Sigmoid colon (tissue), 7 donors: ENCODE measurements around the gene PAQR4. TPM values are rescaled to one million over a fixed set of nuclear protein-coding genes. Genes with fewer than 3 reads are reported as not detected.

Source experiments
- DNase-seq: peaks from one replicate; pipeline ENCODE4 v3.0.0-alpha.2; 2019
- H3K27ac ChIP-seq, 4 donors: fragments of 200-600 bp; sonication (generic); one replicate each; pipeline ENCODE4 v1.5.1; 2016 to 2019; ENCODE audit warnings: mild to moderate bottlenecking in 1 of 4
- H3K27me3 ChIP-seq, 3 donors: fragments of 200-600 bp; sonication (generic); one replicate each; pipeline ENCODE4 v1.5.1; 2019; ENCODE audit warnings: mild to moderate bottlenecking in 1 of 3
- H3K36me3 ChIP-seq, 4 donors: fragments of 200-600 bp; sonication (generic); one replicate each; pipeline ENCODE4 v1.5.1; 2016 to 2019
- H3K4me1 ChIP-seq, 4 donors: fragments of 200-600 bp; sonication (generic); one replicate each; pipeline ENCODE4 v1.5.1; 2017 to 2019
- H3K4me3 ChIP-seq, 4 donors: fragments of 200-600 bp; sonication (generic); one replicate each; pipeline ENCODE4 v1.5.1; 2017 to 2019; ENCODE audit warnings: mild to moderate bottlenecking in 2 of 4, moderate library complexity in 1 of 4
- H3K9me3 ChIP-seq, 4 donors: fragments of 200-600 bp in 3 of 4; sonication (generic) in 3 of 4; one replicate each; pipeline versions ENCODE4 v1.5.1 to v1.6.1; 2013 to 2019
- EP300 ChIP-seq, 4 donors: sonication (generic); formaldehyde crosslinking; IDR thresholded peaks; one replicate each; pipeline ENCODE4 v1.6.1; 2017; ENCODE audit warnings: antibody characterized with exemption in 4 of 4
- POLR2A ChIP-seq, 2 donors: fragments of 450-650 bp; IDR thresholded peaks; one replicate each; pipeline ENCODE4 v1.6.1; 2016; ENCODE audit warnings: antibody characterized with exemption in 2 of 2, mild to moderate bottlenecking in 2 of 2, moderate library complexity in 2 of 2
- POLR2AphosphoS5 ChIP-seq, 4 donors: sonication (generic); formaldehyde crosslinking; IDR thresholded peaks; one replicate each; pipeline ENCODE4 v1.6.1; 2017; ENCODE audit warnings: antibody characterized with exemption in 4 of 4
- WGBS, 2 donors: extraction: QIAGEN DNeasy Blood & Tissue Kit; methylation state at CpG; one replicate each; pipeline ENCODE4 v1.1.7; 2013; 5-methylcytosine and 5-hydroxymethylcytosine counted together
- intact Hi-C: fragments of 100-400 bp; cut with DNase I; formaldehyde crosslinking; loops from one replicate; pipeline ENCODE4 v1.15.1; 2023
- polyA plus RNA-seq, 3 donors: library from polyadenylated mRNA; stranded (reverse); fragments of 200-250 nt; gene quantifications; one replicate each; pipeline ENCODE4 v1.2.3, GENCODE V29; 2013
- total RNA-seq, 4 donors: library from RNA; depleted of rRNA; stranded (reverse); fragments of >200 nt; gene quantifications; one replicate each; pipeline ENCODE4 v1.1.0, GENCODE V29; 2016
- TF ChIP-seq, protein P1 (sequence below), 4 experiments: fragments of 450-650 bp in 3 of 4; fragments of 200-600 bp in 1 of 4; IDR thresholded peaks; one replicate each; pipeline ENCODE4 v1.5.1; 2016 to 2019; ENCODE audit warnings: antibody characterized with exemption in 4 of 4, mild to moderate bottlenecking in 3 of 4, moderate library complexity in 2 of 4
- donor health status: healthy with polysubstance abuse.
- donor health status: Bipolar disorder and iron deficiency.
- donor health status: healthy.

Gene PAQR4
- total and polyA plus RNA-seq, 7 donors = 0.83 to 22.1 (median 3.6) TPM

- no peaks in the 10 kb centered on the region for H3K36me3 ChIP-seq
- peaks cover 34 to 93% (median 80%) of the 10 kb centered on the region in 3 donors for H3K27me3 ChIP-seq
- H3K4me1 ChIP-seq = peaks cover 0 to 29% (median 27%) of the 10 kb centered on the region in 4 donors
- intact Hi-C loops = no loop called here
- no peak overlapping the region for H3K4me3 ChIP-seq
- H3K27ac ChIP-seq = no peak overlapping the region
- TF ChIP-seq, protein P1, sequence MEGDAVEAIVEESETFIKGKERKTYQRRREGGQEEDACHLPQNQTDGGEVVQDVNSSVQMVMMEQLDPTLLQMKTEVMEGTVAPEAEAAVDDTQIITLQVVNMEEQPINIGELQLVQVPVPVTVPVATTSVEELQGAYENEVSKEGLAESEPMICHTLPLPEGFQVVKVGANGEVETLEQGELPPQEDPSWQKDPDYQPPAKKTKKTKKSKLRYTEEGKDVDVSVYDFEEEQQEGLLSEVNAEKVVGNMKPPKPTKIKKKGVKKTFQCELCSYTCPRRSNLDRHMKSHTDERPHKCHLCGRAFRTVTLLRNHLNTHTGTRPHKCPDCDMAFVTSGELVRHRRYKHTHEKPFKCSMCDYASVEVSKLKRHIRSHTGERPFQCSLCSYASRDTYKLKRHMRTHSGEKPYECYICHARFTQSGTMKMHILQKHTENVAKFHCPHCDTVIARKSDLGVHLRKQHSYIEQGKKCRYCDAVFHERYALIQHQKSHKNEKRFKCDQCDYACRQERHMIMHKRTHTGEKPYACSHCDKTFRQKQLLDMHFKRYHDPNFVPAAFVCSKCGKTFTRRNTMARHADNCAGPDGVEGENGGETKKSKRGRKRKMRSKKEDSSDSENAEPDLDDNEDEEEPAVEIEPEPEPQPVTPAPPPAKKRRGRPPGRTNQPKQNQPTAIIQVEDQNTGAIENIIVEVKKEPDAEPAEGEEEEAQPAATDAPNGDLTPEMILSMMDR (IDR thresholded peaks at IDR 0.05) = no peak
- TF ChIP-seq EP300 (IDR thresholded peaks at IDR 0.05) = no peak
- no peak for TF ChIP-seq POLR2AphosphoS5 (IDR thresholded peaks at IDR 0.05)
- TF ChIP-seq POLR2A (IDR thresholded peaks at IDR 0.05) = no peak
- DNase-seq = no peak
- H3K9me3 ChIP-seq = no peaks in the 10 kb centered on the region
- WGBS, 2 donors = 39 to 70% methylated on average over 17 of the region's 17 CpGs
Measured at GRCh38 chr16:2960183-2961010, 8.8 kb upstream of the PAQR4 start.

DNA sequence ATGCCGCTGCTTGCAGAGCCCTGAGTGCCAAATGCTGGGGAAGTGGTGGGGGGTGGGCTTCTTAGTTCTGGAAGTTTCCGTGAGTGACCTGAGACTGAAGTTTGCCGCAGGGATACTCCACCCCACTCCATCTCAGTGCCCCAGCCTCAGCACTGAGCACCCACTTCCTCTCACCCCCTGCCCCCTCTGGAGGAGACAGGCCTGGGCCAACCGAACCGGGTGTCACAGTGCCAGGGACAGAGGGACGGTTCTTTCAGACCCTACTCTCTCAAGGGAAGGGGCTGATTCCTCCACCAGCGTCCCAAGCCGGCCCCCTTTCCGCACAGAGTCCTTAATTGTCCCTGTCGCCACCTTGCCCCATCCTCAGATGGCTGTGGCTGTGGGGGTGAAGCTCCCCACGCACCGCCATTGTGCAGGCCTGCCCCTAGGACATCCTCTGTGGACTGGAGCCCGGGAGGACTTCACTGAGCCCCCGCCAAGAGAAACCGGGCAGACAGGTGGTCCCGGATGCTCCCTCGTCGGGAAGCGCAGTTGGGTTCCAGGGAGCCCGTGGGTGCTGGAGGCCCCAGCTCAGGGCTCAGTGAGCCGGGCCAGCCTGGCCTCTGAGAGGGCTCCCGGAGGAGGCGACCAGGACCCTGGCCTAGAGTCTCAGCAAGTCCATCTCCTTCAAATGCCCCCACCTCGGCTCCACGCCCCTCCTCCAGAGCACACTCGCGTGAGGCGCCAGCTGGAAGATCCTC lies 6.6 kb upstream of the PAQR4 start:
- intact Hi-C loops = no loop called here

DNA sequence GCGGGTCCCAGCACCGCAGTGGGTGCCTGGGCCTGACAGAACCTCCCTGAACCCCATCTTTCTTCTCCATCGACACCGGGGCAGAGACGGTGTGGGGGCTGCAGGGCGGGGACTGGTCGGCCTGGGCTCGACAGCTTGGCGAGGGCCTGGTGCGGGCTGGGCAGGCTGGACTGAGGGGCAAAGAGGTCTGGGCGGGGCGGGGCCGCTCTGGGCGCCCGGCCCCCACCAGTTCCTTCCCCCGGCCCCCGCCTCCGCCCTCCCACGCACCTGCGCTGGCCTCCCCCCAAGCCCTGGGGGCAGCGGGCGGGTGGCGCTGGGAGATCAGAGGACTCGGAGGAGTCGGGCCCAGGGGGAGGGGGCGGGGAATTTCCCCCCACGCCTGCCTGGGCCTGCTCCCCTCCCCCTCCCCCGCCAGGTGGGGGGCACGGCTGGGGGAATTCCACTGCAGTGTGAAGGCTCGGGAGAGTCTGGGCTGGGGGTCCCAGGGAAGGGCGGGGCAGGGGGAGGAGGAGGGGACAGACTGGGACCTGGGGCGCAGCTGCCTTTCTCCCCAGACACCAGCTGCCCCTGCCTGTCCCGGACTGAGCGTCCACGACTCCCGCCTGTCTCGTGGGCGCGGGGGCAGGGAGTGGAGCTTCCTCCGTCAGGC lies 6.0 kb upstream of the PAQR4 start:
- Histone ChIP-seq H3K4me3 (peak overlapping the region in 2 of 4 donors; percentile 21 to 29), H3K4me1 (peaks cover 0 to 48% (median 38%) of the 10 kb centered on the region in 4 donors), H3K9me3 (no peaks in the 10 kb centered on the region), H3K27ac (no peak overlapping the region), H3K36me3 (no peaks in the 10 kb centered on the region), H3K27me3 (peaks cover 62 to 93% (median 85%) of the 10 kb centered on the region in 3 donors)
- no peak for DNase-seq
- 2% methylated on average over 39 to 40 of the region's 40 CpGs for WGBS, 2 donors
- TF ChIP-seq, protein P1 (IDR thresholded peaks at IDR 0.05) = no peak
- intact Hi-C loops = no loop called here

More for the DNA sequence above, 6.6 kb upstream of the PAQR4 start:
- Histone ChIP-seq H3K4me1 (peaks cover 0 to 42% (median 37%) of the 10 kb centered on the region in 4 donors), H3K27me3 (peaks cover 56 to 93% (median 83%) of the 10 kb centered on the region in 3 donors), H3K4me3 (no peak overlapping the region), H3K27ac (no peak overlapping the region), H3K36me3 (no peaks in the 10 kb centered on the region), H3K9me3 (no peaks in the 10 kb centered on the region)
- DNase-seq = no peak
- WGBS, 2 donors = 19 to 30% methylated on average over 28 of the region's 28 CpGs
- TF ChIP-seq, protein P1 (IDR thresholded peaks at IDR 0.05) = no peak

- Histone ChIP-seq H3K36me3 (no peaks in the 10 kb centered on the region), H3K4me1 (peaks cover 0 to 55% (median 45%) of the 10 kb centered on the region in 4 donors), H3K9me3 (no peaks in the 10 kb centered on the region), H3K27ac (no peak within 1 kb of the TSS), H3K4me3 (peak within 1 kb of the TSS in 2 of 4 donors; percentile 21 to 29), H3K27me3 (peaks cover 63 to 92% (median 90%) of the 10 kb centered on the region in 3 donors)
- WGBS, 2 donors = 0 to 1% methylated on average over 60 of the region's 60 CpGs
- DNase-seq = no peak
- TF ChIP-seq EP300 (IDR thresholded peaks at IDR 0.05) (no peak), POLR2AphosphoS5 (IDR thresholded peaks at IDR 0.05) (no peak), POLR2A (IDR thresholded peaks at IDR 0.05) (no peak)
- TF ChIP-seq, protein P1 (IDR thresholded peaks at IDR 0.05) = no peak
- intact Hi-C loops = no loop called here
Measured at GRCh38 chr16:2963723-2964474, 5.2 kb upstream of the PAQR4 start, which contains the start of gene KREMEN2. Gene KREMEN2, plus strand, starts transcription at chr16:2964275. Its CDS starts 246 bp downstream, at chr16:2964521.
